PC-9 (cell line): Measurements from ENCODE around the gene MYO15B. TPM values are rescaled to one million over a fixed set of nuclear protein-coding genes. Genes with fewer than 3 reads are reported as not detected.

Experiments used
- BruUV-seq: library from RNA; stranded (reverse); fragments of 400-500 nt; replicated peaks from 2 replicates; lab custom pipeline; 2021; lab: Mats Ljungman, UMichigan
- CTCF ChIA-PET: fragments of 300-600 bp; sonication (Branson Sonifier 250); formaldehyde crosslinking; loops from one replicate; lab custom pipeline; 2022; ENCODE audit warnings: antibody characterized with exemption; lab: Charles Lee
- POLR2A ChIA-PET: fragments of 300-600 bp; sonication (Branson Sonifier 250); formaldehyde crosslinking; loops from one replicate; lab custom pipeline; 2022; ENCODE audit warnings: antibody characterized with exemption; ENCODE audit not compliant: unreplicated experiment; lab: Charles Lee
- DNase-seq, 2 experiments: peaks; one replicate each; pipeline versions ENCODE4 v3.0.0 to v3.0.0-alpha.2; 2015 to 2022; ENCODE audit warnings: mixed read lengths in 1 of 2
- H2AFZ ChIP-seq: fragments of 200-600 bp; sonication (generic); 2 replicates; pipeline ENCODE4 v1.8.1; 2017; ENCODE audit warnings: antibody characterized with exemption
- H3F3A ChIP-seq: fragments of 200-600 bp; sonication (generic); 2 replicates; pipeline ENCODE4 v1.8.1; 2017; ENCODE audit warnings: antibody characterized with exemption, mild to moderate bottlenecking, low read depth; ENCODE audit not compliant: insufficient read depth
- H3K27ac ChIP-seq: fragments of 200-600 bp; sonication (generic); 2 replicates; pipeline ENCODE4 v1.6.1; 2016; ENCODE audit warnings: mixed run types
- H3K27me3 ChIP-seq: fragments of 200-600 bp; sonication (generic); 2 replicates; pipeline ENCODE4 v1.6.1; 2016; ENCODE audit warnings: low read depth, mixed run types; ENCODE audit not compliant: insufficient read depth
- H3K36me3 ChIP-seq: fragments of 200-600 bp; sonication (generic); 2 replicates; pipeline ENCODE4 v1.6.1; 2016; ENCODE audit warnings: low read depth, mixed run types
- H3K4me1 ChIP-seq: fragments of 200-600 bp; sonication (generic); replicated peaks from 2 replicates; pipeline ENCODE4 v1.6.1; 2016; ENCODE audit warnings: mixed run types; ENCODE audit not compliant: insufficient read depth
- H3K4me2 ChIP-seq: fragments of 200-600 bp; sonication (generic); 2 replicates; pipeline ENCODE4 v1.6.1; 2017; ENCODE audit warnings: mixed run types
- H3K4me3 ChIP-seq: fragments of 200-600 bp; sonication (generic); 2 replicates; pipeline ENCODE4 v1.6.1; 2016; ENCODE audit warnings: mixed run types
- H3K79me2 ChIP-seq: fragments of 200-600 bp; sonication (generic); 2 replicates; pipeline ENCODE4 v1.6.1; 2017; ENCODE audit warnings: low read depth, mixed run types
- H3K9me2 ChIP-seq: fragments of 200-600 bp; sonication (generic); 2 replicates; pipeline ENCODE4 v1.8.1; 2017; ENCODE audit warnings: mild to moderate bottlenecking; ENCODE audit not compliant: insufficient read depth
- H3K9me3 ChIP-seq: fragments of 200-600 bp; sonication (generic); 2 replicates; pipeline ENCODE4 v1.8.1; 2016; ENCODE audit warnings: low read depth; ENCODE audit not compliant: insufficient read depth
- H4K20me1 ChIP-seq: fragments of 200-600 bp; sonication (generic); 2 replicates; pipeline ENCODE4 v1.8.1; 2017; ENCODE audit not compliant: insufficient read depth
- CTCF ChIP-seq: fragments of 200-600 bp; sonication (generic); conservative IDR thresholded peaks from 2 replicates; pipeline ENCODE4 v1.6.1; 2017; ENCODE audit warnings: mixed run types, antibody characterized with exemption, mild to moderate bottlenecking, moderate library complexity
- EZH2 ChIP-seq: fragments of 200-600 bp; sonication (generic); IDR thresholded peaks from 2 replicates; pipeline ENCODE4 v1.8.0; 2017; ENCODE audit warnings: antibody characterized with exemption, low read depth
- intact Hi-C: fragments of 100-400 bp; cut with micrococcal nuclease; formaldehyde crosslinking; loops from one replicate; pipeline ENCODE4 v1.10.0; 2022; ENCODE audit not compliant: unreplicated experiment
- total RNA-seq: library from RNA; stranded (reverse); gene quantifications from 2 replicates; pipeline ENCODE4 v1.2.3, GENCODE V29; 2021

MYO15B gene
- total RNA-seq, 1 experiment from 2014 or later, result 53.5 TPM

GRCh38 chr17:75649687-75650086 lies 62.1 kb downstream of the MYO15B start:
- H4K20me1 ChIP-seq, result peaks cover 5% of the 10 kb centered on the region; the same call in 1 of the 2 replicates
- H3K27me3 ChIP-seq, result no peaks in the 10 kb centered on the region
- H3K79me2 ChIP-seq, result 0 out of 2 replicates have a peak, but pooled peaks cover 4% of the 10 kb centered on the region
- H3F3A ChIP-seq, result peaks cover 34% of the 10 kb centered on the region
- POLR2A ChIA-PET, result no interaction called here
- H3K4me3 ChIP-seq, result no peak overlapping the region
- H3K9me2 ChIP-seq, result no peaks in the 10 kb centered on the region
- H3K36me3 ChIP-seq, result no peaks in the 10 kb centered on the region; the same call in 1 of the 2 replicates
- no peak overlapping the region for H2AFZ ChIP-seq
- BruUV-seq, result no TSS peak
- no peak overlapping the region for H3K4me2 ChIP-seq
- H3K9me3 ChIP-seq, result no peaks in the 10 kb centered on the region
- TF ChIP-seq CTCF, result no peak
- TF ChIP-seq EZH2, result no peak
- no peak for DNase-seq
- no peak overlapping the region for H3K27ac ChIP-seq
- CTCF ChIA-PET, result interaction anchor here (1.1 kb wide), 1 partner anchor 16 kb away, joined by 3 read pairs; the partner anchor contains the start of gene SMIM5
- H3K4me1 ChIP-seq, result peaks cover 25% of the 10 kb centered on the region
- intact Hi-C loops, result loop anchor here (5.0 kb wide), 2 partner anchors 47 to 117 kb away; no protein-coding TSS in a partner anchor

DNA sequence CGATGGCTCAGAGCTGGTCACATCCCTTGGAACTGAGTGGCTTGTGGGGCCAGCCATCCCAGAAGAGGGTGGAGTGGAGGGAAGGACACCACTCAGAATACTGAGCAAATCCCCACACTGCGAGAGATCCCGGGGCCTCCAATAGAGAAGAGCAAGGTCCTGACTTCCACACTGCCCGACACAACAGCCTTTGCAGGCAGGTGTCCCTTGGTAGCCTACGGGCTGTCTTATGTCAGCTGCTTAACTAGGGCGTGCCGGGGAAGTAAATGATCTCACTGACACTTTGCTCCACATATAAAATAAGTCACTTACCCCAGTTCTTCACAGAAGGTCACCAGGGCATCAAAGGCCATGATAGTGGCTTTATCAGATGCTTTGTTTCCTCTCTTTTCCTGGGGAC lies 63.3 kb downstream of the MYO15B start:
- no peaks in the 10 kb centered on the region for H3K9me3 ChIP-seq
- H3K4me3 ChIP-seq, result no peak overlapping the region
- H3F3A ChIP-seq, result peaks cover 29% of the 10 kb centered on the region
- no TSS peak for BruUV-seq
- no peak overlapping the region for H3K27ac ChIP-seq
- H3K79me2 ChIP-seq, result no peaks in the 10 kb centered on the region
- ChIA-PET POLR2A (interaction anchor here (0.7 kb wide), 1 partner anchor 325 kb away, joined by 3 read pairs; no protein-coding TSS in a partner anchor), CTCF (interaction anchor here (1.1 to 3.9 kb wide), 2 partner anchors 17 kb away, joined by 3 to 35 read pairs; partner anchors contain the start of gene SMIM5)
- H2AFZ ChIP-seq, result no peak overlapping the region
- TF ChIP-seq CTCF (no peak), EZH2 (no peak)
- intact Hi-C loops, result no loop called here
- H3K4me2 ChIP-seq, result no peak overlapping the region
- peaks cover 5% of the 10 kb centered on the region; the same call in 1 of the 2 replicates for H4K20me1 ChIP-seq
- no peaks in the 10 kb centered on the region for H3K9me2 ChIP-seq
- DNase-seq, result no peak
- H3K4me1 ChIP-seq, result peaks cover 15% of the 10 kb centered on the region
- no peaks in the 10 kb centered on the region; the same call in 1 of the 2 replicates for H3K36me3 ChIP-seq
- H3K27me3 ChIP-seq, result no peaks in the 10 kb centered on the region

GRCh38 chr17:75652341-75652740 lies 64.7 kb downstream of the MYO15B start:
- CTCF ChIA-PET, result interaction anchor here (1.4 to 3.9 kb wide), 3 partner anchors 14 to 51 kb away, joined by 4 to 35 read pairs (median 4); partner anchors contain the start of gene SMIM5

More at GRCh38 chr17:75652341-75652740, 64.7 kb downstream of the MYO15B start:
- no peaks in the 10 kb centered on the region for H3K79me2 ChIP-seq
- no peak for DNase-seq
- no peak overlapping the region for H2AFZ ChIP-seq
- H3K27ac ChIP-seq, result no peak overlapping the region
- H3K4me2 ChIP-seq, result no peak overlapping the region
- H3K4me1 ChIP-seq, result peaks cover under 1% of the 10 kb centered on the region; the same call in 1 of the 2 replicates
- H3K27me3 ChIP-seq, result no peaks in the 10 kb centered on the region
- H3K36me3 ChIP-seq, result peaks cover 4% of the 10 kb centered on the region; the same call in 1 of the 2 replicates
- POLR2A ChIA-PET, result no interaction called here
- intact Hi-C loops, result no loop called here
- peaks cover 14% of the 10 kb centered on the region for H3F3A ChIP-seq
- H3K9me3 ChIP-seq, result no peaks in the 10 kb centered on the region
- H3K9me2 ChIP-seq, result no peaks in the 10 kb centered on the region
- BruUV-seq, result no TSS peak
- no peak for TF ChIP-seq EZH2
- TF ChIP-seq CTCF, result no peak
- no peak overlapping the region for H3K4me3 ChIP-seq
- H4K20me1 ChIP-seq, result peaks cover 5% of the 10 kb centered on the region; the same call in 1 of the 2 replicates
